HK-2 (cell line): ENCODE results near the gene ZNF443.
"Not testable (repeated sequence)": the region's sequence is repeated elsewhere in the genome, so short reads cannot be mapped to it uniquely, and the experiment has no call there.

Experiments
- DNase-seq: peaks from one replicate; pipeline ENCODE4 v3.0.0-alpha.2; 2018; ENCODE audit not compliant: unreplicated experiment

The ZNF443 gene

GRCh38 chr19:12417273-12417672, 23.5 kb downstream of the ZNF443 start:
- not testable (repeated sequence) for DNase-seq

- no peak for DNase-seq
Observed at GRCh38 chr19:12411893-12412292, 28.9 kb downstream of the ZNF443 start.

GRCh38 chr19:12400633-12401502, 40.0 kb downstream of the ZNF443 start, which contains the start of gene ZNF799:
ZNF799 (minus strand) TSS chr19:12401271; CDS start chr19:12401070, 201 bp downstream.
- DNase-seq: peak; percentile 97

GRCh38 chr19:12399901-12400632, 40.8 kb downstream of the ZNF443 start:
- peak; percentile 35 for DNase-seq

GRCh38 chr19:12391148-12391547, 49.7 kb downstream of the ZNF443 start:
- not testable (repeated sequence) for DNase-seq

- DNase-seq: not testable (repeated sequence)
Observed at GRCh38 chr19:12386365-12386764, 54.5 kb downstream of the ZNF443 start.

- no peak for DNase-seq
Observed at GRCh38 chr19:12380444-12380737, 60.4 kb downstream of the ZNF443 start.

GRCh38 chr19:12379732-12380443, 60.9 kb downstream of the ZNF443 start:
- no peak for DNase-seq
